HG02763 (cell line): ENCODE data around the gene IER5.
A peak's percentile ranks its signal among the peaks of the same experiment; 100 is the strongest.

Experiments
- ATAC-seq: cut with Tn5 transposase; IDR thresholded peaks from one replicate; pipeline ENCODE4 v1.9.1; 2021; ENCODE audit warnings: mild to moderate bottlenecking, moderate library complexity; ENCODE audit not compliant: unreplicated experiment

IER5 gene

GRCh38 chr1:181131255-181131941 lies 42.9 kb downstream of the IER5 start:
- ATAC-seq: peak; percentile 31

DNA sequence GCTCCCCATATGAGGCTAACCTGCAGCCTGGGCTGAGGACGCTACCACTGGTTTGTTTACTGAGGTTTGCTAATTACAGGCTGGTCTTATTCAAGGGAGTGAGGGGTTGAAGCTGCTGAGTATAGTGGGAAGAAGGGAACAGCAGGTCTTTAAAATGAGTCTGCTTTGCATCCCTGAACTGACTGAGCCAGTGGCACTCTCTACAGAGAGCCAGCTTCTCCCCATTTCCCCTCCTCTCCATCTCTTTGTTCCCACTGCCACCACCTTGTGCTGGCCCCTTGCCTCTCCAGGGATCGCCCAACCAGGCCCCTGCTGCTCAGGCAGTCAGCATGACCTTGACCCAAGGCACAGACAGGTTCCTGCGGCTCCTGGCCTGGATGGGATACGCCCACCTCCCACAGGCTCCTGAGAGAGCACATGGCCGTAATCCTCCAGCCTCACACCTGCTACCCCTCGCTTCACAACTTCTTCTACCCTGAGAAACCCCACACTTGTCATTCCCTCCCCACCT lies 45.0 kb downstream of the IER5 start:
- ATAC-seq: no peak

DNA sequence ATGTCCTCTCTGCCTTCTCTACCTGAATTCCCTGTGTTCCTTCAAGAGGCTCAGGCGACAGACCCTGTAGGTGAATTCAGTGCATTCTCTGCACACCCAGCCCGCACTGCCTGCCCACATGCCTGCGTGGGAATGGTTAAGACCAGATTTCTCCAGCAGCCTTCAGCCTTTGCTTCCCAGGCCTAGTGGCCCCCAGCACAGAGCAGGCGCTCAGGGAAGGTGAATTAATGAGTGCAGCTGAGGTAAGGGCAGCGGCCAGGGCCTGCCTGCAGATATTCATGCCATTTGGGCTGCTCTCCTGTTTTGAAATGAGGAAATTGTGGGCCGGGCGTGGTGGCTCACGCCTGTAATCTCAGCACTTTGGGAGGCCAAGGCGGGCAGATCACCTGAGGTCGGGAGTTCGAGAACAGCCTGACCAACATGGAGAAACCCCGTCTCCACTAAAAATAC lies 45.5 kb downstream of the IER5 start:
- no peak for ATAC-seq

- ATAC-seq: peak; percentile 26
These were observed 46.3 kb downstream of the IER5 start for GRCh38 chr1:181134543-181135436.

DNA sequence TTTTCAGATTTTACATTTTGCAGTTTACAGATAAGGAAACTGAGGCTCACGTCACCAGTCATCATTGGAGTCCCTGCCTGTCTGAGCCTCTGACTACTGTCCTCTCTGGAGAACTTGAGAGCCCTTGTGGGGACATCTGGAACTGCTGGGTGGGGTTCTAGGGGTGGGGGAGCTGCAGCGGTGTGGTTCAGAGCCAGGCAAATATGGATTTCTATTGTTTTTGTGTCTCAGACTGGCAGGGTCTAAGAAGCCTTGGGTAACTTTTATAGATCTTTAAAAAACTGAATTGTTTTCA lies 46.9 kb downstream of the IER5 start:
- no peak for ATAC-seq

- ATAC-seq: no peak
These were observed 47.6 kb downstream of the IER5 start for GRCh38 chr1:181135815-181136737.

- ATAC-seq: no peak
These were observed 48.2 kb downstream of the IER5 start for GRCh38 chr1:181136738-181137122.

DNA sequence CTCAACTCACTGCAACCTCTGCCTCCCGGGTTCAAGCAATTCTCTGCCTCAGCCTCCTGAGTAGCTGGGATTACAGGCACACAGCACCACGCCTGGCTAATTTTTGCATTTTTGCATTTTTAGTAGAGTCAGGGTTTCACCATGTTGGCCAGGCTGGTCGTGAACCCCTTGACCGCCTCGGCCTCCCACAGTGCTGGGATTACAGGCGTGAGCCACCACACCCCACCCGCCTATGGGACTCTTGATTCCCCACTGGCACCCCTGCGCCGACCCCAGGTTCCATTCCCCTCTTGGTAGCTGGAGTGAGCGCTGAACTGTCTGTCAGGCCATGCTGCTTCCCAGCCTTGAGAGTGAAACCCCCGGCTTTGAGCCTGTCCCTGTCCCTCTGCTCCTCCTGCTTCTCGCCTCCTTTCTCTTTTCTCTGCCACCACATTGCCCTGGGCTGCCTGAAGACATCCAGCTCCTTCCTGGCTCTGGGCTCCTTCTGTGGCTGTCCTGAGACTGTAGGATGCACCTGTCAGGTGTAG lies 48.8 kb downstream of the IER5 start:
- ATAC-seq: no peak

DNA sequence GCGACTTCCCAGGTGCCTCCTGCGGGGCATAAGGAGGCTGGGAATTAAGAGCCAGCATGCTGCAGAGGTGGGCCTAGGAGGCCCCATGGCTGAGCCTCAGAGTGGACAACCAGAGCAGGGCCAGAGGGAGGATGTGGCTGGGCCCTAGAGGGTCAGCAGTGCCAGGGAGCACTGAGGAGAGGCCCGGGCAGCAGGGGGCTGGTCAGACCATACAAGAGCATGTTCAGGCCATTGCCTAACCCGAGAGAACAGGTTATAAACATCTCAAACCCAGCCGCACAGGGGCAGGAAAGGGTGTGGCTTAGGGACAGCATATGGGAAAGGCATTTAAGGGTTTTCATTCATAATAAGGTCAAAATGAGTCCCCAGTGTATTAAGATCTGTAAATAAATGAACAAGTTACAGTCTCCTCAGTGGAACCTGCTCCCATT lies 51.1 kb downstream of the IER5 start:
- no peak for ATAC-seq

- ATAC-seq: no peak
These were observed 51.9 kb downstream of the IER5 start for GRCh38 chr1:181140398-181140797.

- ATAC-seq: no peak
These were observed 52.4 kb downstream of the IER5 start for GRCh38 chr1:181140891-181141290.

- ATAC-seq: no peak
These were observed 53.0 kb downstream of the IER5 start for GRCh38 chr1:181141431-181141910.
